ENCODE measurements around the gene FAM120A.

- TF ChIP-seq POLR2A (IDR thresholded peaks at IDR 0.05; ENCODE audit: low read length), result no peak
- no peak for TF ChIP-seq GATA1 (IDR thresholded peaks at IDR 0.05; ENCODE audit: low read depth, low read length)
Observed at GRCh38 chr9:93431539-93432105, 19.9 kb upstream of the FAM120A start.
